22Rv1 (cell line): ENCODE data around the gene WASF3.

Experiments used
- ZFX ChIP-seq: fragments of 450-650 bp; IDR thresholded peaks from 2 replicates; pipeline ENCODE4 v1.6.1; 2017; ENCODE audit warnings: antibody characterized with exemption, borderline replicate concordance
- TF ChIP-seq, protein P1 (sequence below): fragments of 450-650 bp; IDR thresholded peaks from 2 replicates; pipeline ENCODE4 v1.5.1; 2017; ENCODE audit warnings: mild to moderate bottlenecking

DNA sequence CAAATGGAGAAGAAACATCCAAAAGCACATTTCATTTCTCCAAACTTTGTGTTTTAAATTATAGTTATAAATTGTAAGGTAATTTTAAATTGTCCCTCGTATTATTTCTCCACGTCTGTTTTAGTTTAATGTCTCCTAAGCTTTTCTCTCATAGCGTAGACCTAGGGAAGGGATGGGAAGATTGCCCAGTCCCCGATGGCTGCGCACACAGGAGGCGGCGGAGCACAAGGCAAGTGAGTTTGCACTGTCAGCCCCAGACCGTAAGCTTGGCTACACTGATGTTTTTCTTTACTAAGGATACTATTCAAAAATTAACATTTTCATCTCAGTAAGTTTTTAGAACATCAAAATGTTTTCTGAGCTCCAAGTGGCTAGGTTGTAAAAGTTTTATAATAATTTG lies 130.8 kb downstream of the WASF3 start:
- TF ChIP-seq, protein P1, sequence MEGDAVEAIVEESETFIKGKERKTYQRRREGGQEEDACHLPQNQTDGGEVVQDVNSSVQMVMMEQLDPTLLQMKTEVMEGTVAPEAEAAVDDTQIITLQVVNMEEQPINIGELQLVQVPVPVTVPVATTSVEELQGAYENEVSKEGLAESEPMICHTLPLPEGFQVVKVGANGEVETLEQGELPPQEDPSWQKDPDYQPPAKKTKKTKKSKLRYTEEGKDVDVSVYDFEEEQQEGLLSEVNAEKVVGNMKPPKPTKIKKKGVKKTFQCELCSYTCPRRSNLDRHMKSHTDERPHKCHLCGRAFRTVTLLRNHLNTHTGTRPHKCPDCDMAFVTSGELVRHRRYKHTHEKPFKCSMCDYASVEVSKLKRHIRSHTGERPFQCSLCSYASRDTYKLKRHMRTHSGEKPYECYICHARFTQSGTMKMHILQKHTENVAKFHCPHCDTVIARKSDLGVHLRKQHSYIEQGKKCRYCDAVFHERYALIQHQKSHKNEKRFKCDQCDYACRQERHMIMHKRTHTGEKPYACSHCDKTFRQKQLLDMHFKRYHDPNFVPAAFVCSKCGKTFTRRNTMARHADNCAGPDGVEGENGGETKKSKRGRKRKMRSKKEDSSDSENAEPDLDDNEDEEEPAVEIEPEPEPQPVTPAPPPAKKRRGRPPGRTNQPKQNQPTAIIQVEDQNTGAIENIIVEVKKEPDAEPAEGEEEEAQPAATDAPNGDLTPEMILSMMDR: no peak
- no peak for TF ChIP-seq ZFX
